HG03066 (cell line): Measurements from ENCODE around the gene BICD1.
"Not testable (repeated sequence)": the region's sequence is repeated elsewhere in the genome, so short reads cannot be mapped to it uniquely, and the experiment has no call there.

ENCODE experiments used
- ATAC-seq: cut with Tn5 transposase; IDR thresholded peaks from one replicate; pipeline ENCODE4 v1.9.1; 2021; ENCODE audit warnings: low read depth; ENCODE audit not compliant: unreplicated experiment

The BICD1 gene

GRCh38 chr12:32181498-32182175, 75.0 kb downstream of the BICD1 start:
- ATAC-seq, result no peak

- no peak for ATAC-seq
Observed at GRCh38 chr12:32183650-32184049, 77.0 kb downstream of the BICD1 start.

- not testable (repeated sequence) for ATAC-seq
Observed at GRCh38 chr12:32187127-32187526, 80.5 kb downstream of the BICD1 start.

- no peak for ATAC-seq
Observed at GRCh38 chr12:32191445-32191844, 84.8 kb downstream of the BICD1 start.

DNA sequence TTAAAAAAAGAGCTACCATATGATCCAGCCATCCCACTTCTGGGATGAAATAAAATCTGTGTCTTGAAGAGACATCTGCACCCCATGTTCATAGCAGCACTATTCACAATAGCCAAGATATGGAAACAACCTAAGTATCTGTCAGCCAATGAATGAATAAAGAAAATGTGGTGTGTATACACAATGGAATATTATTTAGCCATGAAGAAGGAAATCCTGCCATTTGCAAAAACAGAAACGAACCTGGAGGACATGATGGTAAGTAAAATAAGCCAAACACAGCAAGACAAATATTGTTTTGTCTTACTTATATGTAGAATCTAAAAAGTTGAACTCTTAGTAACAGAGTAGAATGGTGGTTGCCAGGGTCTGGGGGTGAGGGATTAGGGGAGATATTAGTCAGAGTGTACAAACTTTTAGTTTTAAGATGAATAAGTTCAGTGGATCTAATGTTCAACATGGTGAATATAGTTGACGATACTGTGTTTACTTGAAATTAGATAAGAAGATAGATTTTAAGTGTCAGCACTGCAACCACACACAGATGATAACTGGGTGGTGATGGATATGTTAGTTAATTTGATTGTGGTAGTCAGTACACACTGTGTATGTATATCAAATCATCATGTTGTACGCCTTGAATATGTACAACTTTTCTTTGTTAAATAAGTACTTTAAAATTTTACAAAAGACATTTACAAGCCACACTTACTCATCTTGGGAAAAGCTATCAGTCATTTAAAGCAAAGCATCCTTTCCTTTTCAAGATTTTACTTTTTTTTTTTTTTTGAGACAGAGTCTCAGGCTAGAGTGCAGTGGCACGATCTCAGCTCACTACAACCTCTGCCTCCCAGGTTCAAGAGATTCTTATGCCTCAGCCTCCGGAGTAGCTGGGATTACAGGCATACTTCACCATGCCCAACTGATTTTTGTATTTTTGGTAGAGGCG, 89.9 kb downstream of the BICD1 start:
- no peak for ATAC-seq

DNA sequence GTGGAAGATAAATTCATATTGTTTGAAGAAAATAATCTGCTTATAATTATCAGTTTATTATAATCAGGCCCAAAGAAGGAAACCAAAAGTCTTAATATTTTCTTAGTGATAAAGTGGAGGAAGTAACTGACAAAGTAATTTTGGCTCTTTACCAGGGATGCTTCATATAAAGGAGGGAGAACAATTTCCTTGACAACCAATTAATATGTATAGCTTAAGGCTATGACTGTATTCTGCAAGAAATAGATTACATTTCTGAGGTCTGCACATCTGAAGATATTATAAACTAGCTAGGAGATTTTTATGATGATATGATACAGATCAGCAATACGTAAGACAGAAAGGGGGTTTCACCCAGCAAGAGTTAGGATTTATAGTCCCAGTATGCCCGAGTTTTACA, 90.8 kb downstream of the BICD1 start:
- no peak for ATAC-seq

- ATAC-seq, result no peak
Observed at GRCh38 chr12:32198555-32198954, 91.9 kb downstream of the BICD1 start.

DNA sequence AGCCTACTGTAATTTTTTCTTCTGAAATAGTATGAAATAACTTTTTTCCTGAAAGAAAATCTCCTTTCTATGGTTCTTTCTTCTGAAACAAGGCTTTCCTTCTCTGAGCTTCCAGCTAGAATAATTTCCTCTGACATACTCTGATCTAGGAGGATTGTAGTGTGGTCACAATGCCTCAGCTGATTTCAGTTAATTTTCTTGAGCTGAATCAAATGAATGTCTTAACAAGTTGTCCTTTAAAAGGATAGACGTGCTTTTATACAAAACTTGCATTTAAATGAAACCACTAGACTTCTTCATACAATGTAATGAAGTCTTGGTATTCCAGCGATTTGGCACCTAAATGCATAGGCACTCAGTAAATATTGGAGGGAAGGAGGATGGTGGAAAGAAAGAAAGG, 94.4 kb downstream of the BICD1 start:
- ATAC-seq, result no peak

- no peak for ATAC-seq
Observed at GRCh38 chr12:32201976-32202375, 95.3 kb downstream of the BICD1 start.

DNA sequence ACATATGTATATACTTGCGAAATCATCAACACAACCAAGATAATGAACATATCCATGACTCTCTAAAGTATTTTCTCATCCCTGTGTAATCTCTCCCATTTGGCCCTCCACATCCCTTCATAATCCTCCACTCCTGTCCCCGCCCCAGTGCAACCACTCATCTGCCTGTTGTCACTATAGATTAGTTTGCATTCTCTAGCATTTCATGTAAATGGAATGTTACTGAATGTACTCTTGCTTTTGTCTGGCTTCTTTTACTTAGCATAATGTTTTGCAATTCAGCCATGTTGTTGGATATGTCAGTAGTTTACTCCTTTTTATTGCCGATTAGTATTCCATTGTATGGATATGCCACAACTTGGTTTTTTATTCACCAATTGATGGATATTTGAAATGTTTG, 99.1 kb downstream of the BICD1 start:
- no peak for ATAC-seq

- ATAC-seq, result no peak
Observed at GRCh38 chr12:32208355-32208754, 101.7 kb downstream of the BICD1 start.

DNA sequence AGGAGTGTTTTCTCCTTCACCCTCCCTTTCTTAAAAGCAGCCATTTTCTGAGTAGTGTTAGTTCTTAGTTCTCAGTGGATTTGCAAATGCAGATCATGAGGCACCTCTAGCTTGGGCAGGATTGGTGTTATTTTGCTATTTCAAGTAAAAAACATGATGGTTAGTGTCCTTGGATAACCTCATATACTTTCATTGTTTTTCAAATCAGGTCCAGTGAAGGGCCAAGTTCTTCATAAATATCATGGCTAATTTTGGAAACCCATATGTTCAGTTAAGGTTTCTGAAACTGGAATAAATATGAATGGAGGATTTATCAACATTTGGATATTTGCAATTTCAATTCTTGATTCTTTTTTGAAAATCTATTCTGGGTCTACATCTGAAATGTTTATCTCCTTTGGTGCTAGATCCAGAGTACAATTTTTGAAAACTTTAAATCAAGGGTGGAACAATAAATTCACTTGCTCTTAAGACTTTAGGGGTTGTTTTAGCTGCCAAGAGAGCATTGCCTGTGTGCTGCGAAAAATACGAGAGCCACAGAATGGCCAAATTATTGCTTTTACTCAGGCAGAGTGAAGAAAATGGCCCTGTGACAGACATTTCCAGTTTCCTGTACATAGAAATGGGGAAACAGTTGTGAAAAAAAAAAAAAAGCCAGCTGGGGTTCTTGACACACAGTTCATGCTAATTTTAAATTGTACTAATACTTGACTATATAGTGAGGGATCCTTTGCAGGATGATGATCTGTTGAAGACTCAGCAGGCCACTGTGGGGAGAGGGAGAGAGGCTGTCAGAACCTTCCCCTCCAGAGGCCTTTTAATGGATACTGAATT, 104.6 kb downstream of the BICD1 start:
- no peak for ATAC-seq

- ATAC-seq, result no peak
Observed at GRCh38 chr12:32211900-32212156, 105.2 kb downstream of the BICD1 start.

DNA sequence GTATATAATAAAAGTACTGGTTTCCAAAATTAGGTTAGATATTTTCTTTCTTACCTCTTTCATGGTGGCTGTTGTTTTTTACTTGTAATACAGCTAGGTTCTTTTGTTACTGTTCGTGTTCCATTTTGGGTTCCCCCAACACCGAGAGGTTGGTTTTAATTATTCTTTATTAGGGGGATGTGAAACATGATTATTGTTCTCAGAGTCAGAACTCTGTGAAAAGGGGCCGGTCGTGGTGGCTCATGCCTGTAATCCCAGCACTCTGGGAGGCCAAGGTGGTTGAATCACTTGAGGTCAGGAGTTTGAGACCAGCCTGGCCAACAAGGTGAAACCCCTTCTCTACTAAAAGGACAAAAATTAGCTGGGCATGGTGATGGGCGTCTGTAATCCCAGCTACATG, 108.1 kb downstream of the BICD1 start:
- ATAC-seq, result no peak

DNA sequence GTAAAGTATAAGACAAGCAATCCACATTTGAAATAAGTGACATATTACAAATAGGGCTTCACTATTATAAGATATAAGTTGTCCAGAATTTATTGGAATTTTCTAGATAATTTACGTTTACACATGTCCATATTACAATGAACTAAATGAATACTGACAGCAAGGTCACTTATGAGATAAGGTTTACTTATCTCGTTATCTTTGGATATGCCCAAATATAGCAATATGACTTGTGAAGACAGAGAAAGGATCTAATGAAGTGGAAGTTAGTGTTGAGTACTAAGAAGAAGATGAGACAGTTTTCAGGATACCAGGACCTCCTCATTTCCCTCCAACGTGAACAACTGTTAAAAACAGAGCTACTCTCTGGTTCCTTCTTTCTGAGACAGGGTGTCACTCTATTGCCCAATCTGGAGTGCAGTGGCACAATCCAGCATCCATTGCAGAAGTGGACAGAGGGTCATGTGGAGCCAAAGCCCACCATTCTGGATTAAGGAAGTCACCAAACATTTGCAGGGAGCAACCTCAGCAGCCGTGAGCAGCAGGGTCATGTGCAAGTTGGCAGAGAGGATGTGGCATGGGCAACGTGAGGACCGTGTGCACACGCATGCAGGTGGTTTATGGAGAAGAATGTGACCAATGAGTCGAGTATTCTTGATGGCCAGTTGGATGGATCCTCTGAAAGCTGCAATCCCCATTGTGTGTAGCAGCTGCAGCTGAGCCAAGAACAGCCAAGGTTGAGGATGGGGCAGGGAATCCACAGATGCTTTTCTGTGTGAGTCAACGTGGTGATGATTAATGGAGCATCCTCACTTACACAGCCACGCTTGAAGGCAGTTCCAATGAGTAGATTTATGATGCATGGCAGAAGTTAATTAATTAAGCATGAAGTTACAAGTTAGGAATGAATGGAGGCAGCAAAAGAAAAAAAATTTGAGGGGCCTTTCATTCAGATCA, 111.0 kb downstream of the BICD1 start:
- ATAC-seq, result no peak

DNA sequence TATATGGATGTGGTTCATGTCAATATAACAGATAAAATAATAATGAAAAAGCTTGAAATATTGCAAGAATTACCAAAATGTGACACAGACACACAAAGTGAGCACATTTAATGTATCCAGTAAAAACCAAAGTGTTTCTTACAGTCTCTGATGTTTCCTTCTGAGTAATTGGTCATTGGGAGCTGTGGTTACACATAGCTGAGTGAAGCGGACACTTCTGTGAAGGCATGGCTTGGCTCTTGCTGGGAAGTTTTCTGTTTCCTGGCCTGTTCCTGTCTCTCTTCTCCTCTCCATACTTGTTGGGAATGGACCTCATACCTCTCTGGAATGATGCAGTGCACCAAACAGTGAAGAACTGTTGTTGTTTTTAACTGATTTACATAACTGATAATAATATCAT, 117.3 kb downstream of the BICD1 start:
- no peak for ATAC-seq

DNA sequence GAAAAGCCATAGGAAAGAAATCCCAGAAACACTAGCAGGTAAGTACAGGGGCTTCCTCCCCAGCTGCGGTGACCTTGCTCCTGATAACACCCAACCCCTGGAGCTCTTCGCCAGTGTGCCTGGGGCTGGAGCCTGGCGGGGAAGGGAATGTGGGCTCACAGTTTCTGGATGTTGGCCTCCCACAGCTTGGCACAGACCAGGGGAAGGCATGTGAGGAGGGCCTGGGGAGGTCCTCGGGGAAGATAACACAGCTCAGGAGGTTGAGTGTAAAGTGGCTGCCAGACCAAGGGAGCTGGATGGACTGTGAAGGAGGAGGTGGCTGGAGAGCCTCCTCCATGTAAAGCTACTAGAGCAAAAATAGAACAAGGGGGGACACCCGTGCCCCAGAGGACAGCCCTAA, 120.1 kb downstream of the BICD1 start:
- ATAC-seq, result no peak

- ATAC-seq, result no peak
Observed at GRCh38 chr12:32229971-32230612, 123.4 kb downstream of the BICD1 start.

- no peak for ATAC-seq
Observed at GRCh38 chr12:32230613-32230993, 124.0 kb downstream of the BICD1 start.

DNA sequence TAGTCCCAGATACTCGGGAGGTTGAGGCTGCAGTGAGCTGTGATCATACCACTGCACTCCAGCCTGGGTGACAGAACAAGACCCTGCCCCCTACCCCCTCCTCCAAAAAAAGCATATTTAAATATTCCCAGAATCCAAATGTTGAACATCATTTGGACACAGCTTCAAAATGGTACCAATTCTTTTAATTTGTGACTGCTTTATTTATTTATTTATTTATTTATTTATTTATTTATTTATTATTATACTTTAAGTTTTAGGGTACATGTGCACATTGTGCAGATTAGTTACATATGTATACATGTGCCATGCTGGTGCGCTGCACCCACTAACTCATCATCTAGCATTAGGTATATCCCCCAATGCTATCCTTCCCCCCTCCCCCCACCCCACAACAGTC, 124.7 kb downstream of the BICD1 start:
- ATAC-seq, result not testable (repeated sequence)
